Panc1 (cell line): ENCODE measurements around the gene CTNND2. TPM values are rescaled to one million over a fixed set of nuclear protein-coding genes. Genes with fewer than 3 reads are reported as not detected.

ENCODE experiments used
- ATAC-seq: fragments of 200-7000 bp; cut with Tn5 transposase; 2 replicates; pipeline ENCODE4 v1.9.1; 2020; ENCODE audit warnings: mild to moderate bottlenecking, moderate library complexity
- BruUV-seq: library from RNA; stranded (reverse); fragments of 400-500 nt; replicated peaks from 2 replicates; lab custom pipeline; 2021; lab: Mats Ljungman, UMichigan
- CTCF ChIA-PET: fragments of 300-600 bp; sonication (Branson Sonifier 250); formaldehyde crosslinking; loops from one replicate; lab custom pipeline; 2022; ENCODE audit warnings: antibody characterized with exemption; lab: Charles Lee
- POLR2A ChIA-PET: fragments of 300-600 bp; sonication (Branson Sonifier 250); formaldehyde crosslinking; loops from one replicate; lab custom pipeline; 2022; ENCODE audit warnings: antibody characterized with exemption; lab: Charles Lee
- DNase-seq: peaks from one replicate; pipeline ENCODE4 v3.0.0-alpha.2; 2010; ENCODE audit warnings: low read depth, low spot score
- H3K27ac ChIP-seq: 2 replicates; pipeline ENCODE4 v1.5.1; 2011; ENCODE audit warnings: mild to moderate bottlenecking, low read length, inconsistent platforms
- H3K27me3 ChIP-seq: fragments of 200-500 bp; sonication (Bioruptor generic); 2 replicates; pipeline ENCODE4 v1.6.0; 2014; ENCODE audit warnings: low read length, inconsistent platforms; ENCODE audit not compliant: control insufficient read depth, insufficient read depth
- H3K36me3 ChIP-seq: fragments of 200-500 bp; sonication (Bioruptor generic); 2 replicates; pipeline ENCODE4 v1.5.1; 2014; ENCODE audit warnings: inconsistent platforms, mild to moderate bottlenecking, low read length, moderate library complexity; ENCODE audit not compliant: control insufficient read depth, insufficient read depth
- H3K4me1 ChIP-seq: 2 replicates; pipeline ENCODE4 v1.5.1; 2011; ENCODE audit warnings: inconsistent platforms, mild to moderate bottlenecking, low read length, moderate library complexity; ENCODE audit not compliant: control insufficient read depth, insufficient read depth
- H3K4me3 ChIP-seq, 2 experiments: 2 replicates each; pipeline ENCODE4 v1.5.1; 2011 to 2012; ENCODE audit warnings: low read depth in 2 of 2, low read length in 2 of 2, mild to moderate bottlenecking in 2 of 2, inconsistent platforms in 1 of 2, moderate library complexity in 1 of 2
- H3K9me3 ChIP-seq: fragments of 200-500 bp; sonication (Bioruptor generic); 2 replicates; pipeline ENCODE4 v1.5.1; 2014; ENCODE audit warnings: low read depth, mild to moderate bottlenecking, inconsistent platforms, low read length, moderate library complexity; ENCODE audit not compliant: control insufficient read depth, insufficient read depth
- POLR2AphosphoS5 ChIP-seq: IDR thresholded peaks from 2 replicates; pipeline ENCODE4 v1.6.1; 2012; ENCODE audit warnings: mild to moderate bottlenecking, low read depth, low read length, moderate library complexity
- SIN3A ChIP-seq: IDR thresholded peaks from 2 replicates; pipeline ENCODE4 v1.6.1; 2012; ENCODE audit warnings: low read depth, mild to moderate bottlenecking, low read length, moderate library complexity, borderline replicate concordance; ENCODE audit not compliant: insufficient read depth
- TCF7L2 ChIP-seq: IDR thresholded peaks from 2 replicates; pipeline ENCODE4 v1.6.1; 2011; ENCODE audit warnings: mild to moderate bottlenecking, low read depth, low read length, inconsistent platforms
- in situ Hi-C: cut with HindIII; loops from 2 replicates; pipeline ENCODE4 v1.10.0; 2016; ENCODE audit warnings: low sequenced_read_pairs, low pct_unique_long_range_greater_than_20kb
- intact Hi-C: fragments of 100-400 bp; cut with micrococcal nuclease; formaldehyde crosslinking; loops from one replicate; pipeline ENCODE4 v1.10.0; 2022; ENCODE audit not compliant: unreplicated experiment
- total RNA-seq: library from RNA; stranded (reverse); gene quantifications from one replicate; pipeline ENCODE4 v1.2.1, GENCODE V29; 2021; ENCODE audit not compliant: unreplicated experiment
- TF ChIP-seq, protein P1 (sequence below): fragments of 450-650 bp; IDR thresholded peaks from 2 replicates; pipeline ENCODE4 v1.5.1; 2017; ENCODE audit warnings: mild to moderate bottlenecking
- TF ChIP-seq, protein P2 (sequence below), 2 experiments: IDR thresholded peaks; 2 replicates each; pipeline ENCODE4 v1.6.1; 2011 to 2012; ENCODE audit warnings: low read depth in 2 of 2, control low read depth in 1 of 2, low read length in 1 of 2, mild to moderate bottlenecking in 1 of 2, moderate library complexity in 1 of 2; ENCODE audit not compliant: insufficient read depth in 1 of 2

Gene CTNND2
- total RNA-seq, 1 experiment from 2014 or later: 1.0 TPM

GRCh38 chr5:11594021-11594420 lies 310.2 kb downstream of the CTNND2 start:
- BruUV-seq: no TSS peak
- intact Hi-C loops: no loop called here

GRCh38 chr5:11590475-11590874 lies 313.8 kb downstream of the CTNND2 start:
- Histone ChIP-seq H3K36me3 (no peaks in the 10 kb centered on the region), H3K9me3 (no peaks in the 10 kb centered on the region), H3K27ac (no peak overlapping the region), H3K27me3 (no peaks in the 10 kb centered on the region), H3K4me1 (no peaks in the 10 kb centered on the region), H3K4me3 (no peak overlapping the region)
- ChIA-PET CTCF (interaction anchor here (0.7 kb wide), 1 partner anchor 945 kb away, joined by 4 read pairs; no protein-coding TSS in a partner anchor), POLR2A (no interaction called here)
- in situ Hi-C loops: no loop called here
- no TSS peak for BruUV-seq
- intact Hi-C loops: no loop called here
- ATAC-seq (no peak), DNase-seq (no peak)
- TF ChIP-seq TCF7L2 (no peak), SIN3A (no peak)
- TF ChIP-seq, protein P1, sequence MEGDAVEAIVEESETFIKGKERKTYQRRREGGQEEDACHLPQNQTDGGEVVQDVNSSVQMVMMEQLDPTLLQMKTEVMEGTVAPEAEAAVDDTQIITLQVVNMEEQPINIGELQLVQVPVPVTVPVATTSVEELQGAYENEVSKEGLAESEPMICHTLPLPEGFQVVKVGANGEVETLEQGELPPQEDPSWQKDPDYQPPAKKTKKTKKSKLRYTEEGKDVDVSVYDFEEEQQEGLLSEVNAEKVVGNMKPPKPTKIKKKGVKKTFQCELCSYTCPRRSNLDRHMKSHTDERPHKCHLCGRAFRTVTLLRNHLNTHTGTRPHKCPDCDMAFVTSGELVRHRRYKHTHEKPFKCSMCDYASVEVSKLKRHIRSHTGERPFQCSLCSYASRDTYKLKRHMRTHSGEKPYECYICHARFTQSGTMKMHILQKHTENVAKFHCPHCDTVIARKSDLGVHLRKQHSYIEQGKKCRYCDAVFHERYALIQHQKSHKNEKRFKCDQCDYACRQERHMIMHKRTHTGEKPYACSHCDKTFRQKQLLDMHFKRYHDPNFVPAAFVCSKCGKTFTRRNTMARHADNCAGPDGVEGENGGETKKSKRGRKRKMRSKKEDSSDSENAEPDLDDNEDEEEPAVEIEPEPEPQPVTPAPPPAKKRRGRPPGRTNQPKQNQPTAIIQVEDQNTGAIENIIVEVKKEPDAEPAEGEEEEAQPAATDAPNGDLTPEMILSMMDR: no peak
- TF ChIP-seq, protein P2, sequence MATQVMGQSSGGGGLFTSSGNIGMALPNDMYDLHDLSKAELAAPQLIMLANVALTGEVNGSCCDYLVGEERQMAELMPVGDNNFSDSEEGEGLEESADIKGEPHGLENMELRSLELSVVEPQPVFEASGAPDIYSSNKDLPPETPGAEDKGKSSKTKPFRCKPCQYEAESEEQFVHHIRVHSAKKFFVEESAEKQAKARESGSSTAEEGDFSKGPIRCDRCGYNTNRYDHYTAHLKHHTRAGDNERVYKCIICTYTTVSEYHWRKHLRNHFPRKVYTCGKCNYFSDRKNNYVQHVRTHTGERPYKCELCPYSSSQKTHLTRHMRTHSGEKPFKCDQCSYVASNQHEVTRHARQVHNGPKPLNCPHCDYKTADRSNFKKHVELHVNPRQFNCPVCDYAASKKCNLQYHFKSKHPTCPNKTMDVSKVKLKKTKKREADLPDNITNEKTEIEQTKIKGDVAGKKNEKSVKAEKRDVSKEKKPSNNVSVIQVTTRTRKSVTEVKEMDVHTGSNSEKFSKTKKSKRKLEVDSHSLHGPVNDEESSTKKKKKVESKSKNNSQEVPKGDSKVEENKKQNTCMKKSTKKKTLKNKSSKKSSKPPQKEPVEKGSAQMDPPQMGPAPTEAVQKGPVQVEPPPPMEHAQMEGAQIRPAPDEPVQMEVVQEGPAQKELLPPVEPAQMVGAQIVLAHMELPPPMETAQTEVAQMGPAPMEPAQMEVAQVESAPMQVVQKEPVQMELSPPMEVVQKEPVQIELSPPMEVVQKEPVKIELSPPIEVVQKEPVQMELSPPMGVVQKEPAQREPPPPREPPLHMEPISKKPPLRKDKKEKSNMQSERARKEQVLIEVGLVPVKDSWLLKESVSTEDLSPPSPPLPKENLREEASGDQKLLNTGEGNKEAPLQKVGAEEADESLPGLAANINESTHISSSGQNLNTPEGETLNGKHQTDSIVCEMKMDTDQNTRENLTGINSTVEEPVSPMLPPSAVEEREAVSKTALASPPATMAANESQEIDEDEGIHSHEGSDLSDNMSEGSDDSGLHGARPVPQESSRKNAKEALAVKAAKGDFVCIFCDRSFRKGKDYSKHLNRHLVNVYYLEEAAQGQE (IDR thresholded peaks at IDR 0.05; ENCODE audit: insufficient read depth in 1 of 2, low read depth in 2 of 2, low read length in 1 of 2): no peak

More at GRCh38 chr5:11594021-11594420, 310.2 kb downstream of the CTNND2 start:
- no peaks in the 10 kb centered on the region for H3K36me3 ChIP-seq
- in situ Hi-C loops: no loop called here
- no peak overlapping the region for H3K27ac ChIP-seq
- ATAC-seq (no peak), DNase-seq (no peak)
- ChIA-PET POLR2A (no interaction called here), CTCF (no interaction called here)
- H3K9me3 ChIP-seq: no peaks in the 10 kb centered on the region
- no peak overlapping the region for H3K4me3 ChIP-seq
- TF ChIP-seq TCF7L2: no peak
- TF ChIP-seq POLR2AphosphoS5: no peak
- TF ChIP-seq, protein P2 (IDR thresholded peaks at IDR 0.05; ENCODE audit: insufficient read depth in 1 of 2, low read depth in 2 of 2, low read length in 1 of 2): no peak
- TF ChIP-seq, protein P1: no peak
- no peak for TF ChIP-seq SIN3A
- no peaks in the 10 kb centered on the region for H3K27me3 ChIP-seq
- H3K4me1 ChIP-seq: no peaks in the 10 kb centered on the region
